ENCODE results near the gene KCNC1. TPM values are rescaled to one million over a fixed set of nuclear protein-coding genes. Genes with fewer than 3 reads are reported as not detected.

KCNC1 gene
- total RNA-seq, 2 experiments from 2014 or later: not detected

DNA sequence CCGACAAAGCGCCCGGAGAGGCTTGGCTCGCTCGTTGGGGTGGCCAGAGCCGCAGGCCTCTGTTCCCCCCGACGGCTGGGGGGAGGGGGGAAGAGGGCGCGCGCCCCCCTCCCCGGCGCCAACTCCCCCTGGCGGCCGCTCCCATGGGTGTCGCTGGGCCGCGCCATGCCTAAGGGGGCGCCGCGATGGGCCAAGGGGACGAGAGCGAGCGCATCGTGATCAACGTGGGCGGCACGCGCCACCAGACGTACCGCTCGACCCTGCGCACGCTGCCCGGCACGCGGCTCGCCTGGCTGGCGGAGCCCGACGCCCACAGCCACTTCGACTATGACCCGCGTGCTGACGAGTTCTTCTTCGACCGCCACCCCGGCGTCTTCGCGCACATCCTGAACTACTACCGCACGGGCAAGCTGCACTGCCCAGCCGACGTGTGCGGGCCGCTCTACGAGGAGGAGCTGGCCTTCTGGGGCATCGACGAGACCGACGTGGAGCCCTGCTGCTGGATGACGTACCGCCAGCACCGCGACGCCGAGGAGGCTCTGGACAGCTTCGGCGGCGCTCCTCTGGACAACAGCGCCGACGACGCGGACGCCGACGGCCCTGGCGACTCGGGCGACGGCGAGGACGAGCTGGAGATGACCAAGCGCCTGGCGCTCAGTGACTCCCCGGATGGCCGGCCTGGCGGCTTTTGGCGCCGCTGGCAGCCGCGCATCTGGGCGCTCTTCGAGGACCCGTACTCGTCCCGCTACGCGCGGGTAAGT lies 1.4 kb downstream of the KCNC1 start:
- POLR2A ChIA-PET: no interaction called here
- CTCF ChIA-PET: interaction anchor here (1.1 kb wide), 1 partner anchor 15 kb away, joined by 3 read pairs; no protein-coding TSS in a partner anchor

DNA sequence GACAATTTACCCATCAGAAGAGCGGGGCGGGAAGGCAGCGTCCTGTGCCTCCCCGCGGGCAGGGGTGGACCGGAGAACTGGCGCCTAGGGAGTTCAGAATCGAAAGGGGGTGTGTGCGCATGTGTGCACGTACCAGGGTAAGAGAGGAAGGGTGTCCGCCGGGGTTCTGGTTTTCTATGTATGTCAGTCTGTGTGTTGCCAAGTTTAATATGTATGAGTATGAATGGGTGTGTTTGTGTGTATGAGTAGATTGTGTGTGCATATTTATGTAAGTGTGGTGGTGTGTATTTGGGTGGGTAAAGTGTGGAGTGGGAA lies 2.0 kb downstream of the KCNC1 start:
- POLR2A ChIA-PET: no interaction called here
- CTCF ChIA-PET: no interaction called here

DNA sequence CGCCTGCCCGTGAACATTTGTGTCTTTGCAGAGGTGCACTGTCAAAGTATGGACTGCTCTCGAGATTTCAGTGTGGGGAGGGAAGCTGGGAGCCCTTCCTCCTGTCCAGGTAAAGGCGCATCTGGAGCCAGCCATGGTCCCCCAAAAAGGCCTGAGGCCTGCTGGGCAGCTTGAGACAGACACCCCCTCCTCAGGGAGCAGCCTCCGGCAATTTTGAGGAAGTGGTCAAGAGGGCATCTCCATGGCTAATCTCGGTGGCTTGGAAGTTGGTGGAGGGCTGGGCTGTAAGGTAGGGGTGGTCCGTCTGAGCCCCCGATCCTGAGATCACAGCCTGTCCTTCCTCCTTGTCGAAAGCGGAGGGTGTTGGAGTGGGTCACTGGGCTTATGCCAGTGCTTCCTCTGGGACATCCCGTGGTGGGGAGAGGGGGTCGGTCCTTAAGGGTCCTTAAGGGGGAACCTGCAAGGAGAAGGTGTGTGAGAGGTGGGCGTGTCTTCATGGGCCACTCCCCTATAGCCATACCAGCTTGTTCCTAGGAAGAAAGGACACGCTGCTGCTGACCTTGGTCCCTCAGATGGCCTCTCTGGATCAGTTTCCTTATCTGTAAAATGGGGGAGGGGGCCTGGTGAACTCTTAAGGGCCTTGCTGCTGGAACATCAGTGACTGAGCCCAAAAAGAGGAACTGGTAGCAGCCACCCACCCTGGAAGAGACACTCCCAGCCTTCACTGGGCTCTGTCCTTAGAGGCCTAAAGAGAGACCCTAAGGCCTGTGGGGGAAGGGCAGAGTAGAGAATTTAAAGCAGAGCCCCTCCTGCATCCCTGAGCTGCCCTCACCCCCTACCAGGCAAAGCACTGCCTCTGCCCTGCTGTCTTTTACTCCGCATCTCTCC lies 2.6 kb downstream of the KCNC1 start:
- POLR2A ChIA-PET: no interaction called here
- CTCF ChIA-PET: interaction anchor here (0.6 kb wide), 1 partner anchor 80 kb away, joined by 3 read pairs; no protein-coding TSS in a partner anchor

- ChIA-PET CTCF (no interaction called here), POLR2A (no interaction called here)
Measured at GRCh38 chr11:17738151-17738973, 3.8 kb downstream of the KCNC1 start.

GRCh38 chr11:17739945-17740338 lies 5.4 kb downstream of the KCNC1 start:
- ChIA-PET CTCF (no interaction called here), POLR2A (no interaction called here)

- CTCF ChIA-PET: interaction anchor here (1.3 kb wide), 1 partner anchor 10 kb away, joined by 7 read pairs; no protein-coding TSS in a partner anchor
Measured at GRCh38 chr11:17740649-17741235, 6.2 kb downstream of the KCNC1 start.

DNA sequence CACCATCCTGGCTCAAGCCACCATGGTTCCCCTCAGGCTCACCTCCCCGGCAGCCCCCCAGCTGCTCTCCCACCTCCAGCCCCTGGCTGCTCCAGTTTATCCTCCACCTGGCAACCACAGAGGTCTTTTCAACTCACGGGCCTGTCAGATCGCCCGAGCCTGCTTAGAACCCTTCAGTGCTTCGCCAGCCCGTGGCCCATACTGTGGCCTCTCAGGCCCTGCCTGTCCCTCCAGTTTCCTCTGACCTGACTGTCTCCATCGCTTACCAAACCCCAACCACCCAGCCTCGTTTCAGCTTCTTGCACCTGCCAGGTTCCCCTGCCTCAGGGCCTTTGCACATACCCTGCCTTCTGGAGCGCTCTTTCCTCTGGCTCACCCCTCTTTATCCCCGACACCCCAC lies 6.9 kb downstream of the KCNC1 start:
- CTCF ChIA-PET: interaction anchor here (1.3 kb wide), 1 partner anchor 11 kb away, joined by 7 read pairs; no protein-coding TSS in a partner anchor
- POLR2A ChIA-PET: no interaction called here

More at GRCh38 chr11:17740649-17741235, 6.2 kb downstream of the KCNC1 start:
- POLR2A ChIA-PET: no interaction called here

DNA sequence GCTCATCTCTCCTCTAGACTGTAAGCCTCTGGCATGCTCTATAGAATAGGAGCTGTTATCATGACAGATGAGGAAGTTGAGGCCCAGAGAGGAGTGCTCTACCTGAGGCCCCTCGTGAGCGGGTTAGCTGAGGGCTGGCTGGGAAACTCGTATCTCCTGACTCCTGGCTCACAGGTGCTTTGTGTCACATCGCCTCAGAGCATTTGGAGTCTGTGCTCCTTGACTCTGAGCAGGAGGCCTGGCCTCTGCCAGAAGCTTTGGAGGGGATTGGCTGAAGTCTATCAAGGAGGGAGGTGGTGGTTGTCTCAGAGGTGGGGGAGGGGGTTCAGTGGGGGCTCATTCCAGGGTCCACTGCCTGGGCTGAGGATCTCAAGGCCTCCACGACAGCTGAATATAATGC lies 7.4 kb downstream of the KCNC1 start:
- POLR2A ChIA-PET: no interaction called here
- CTCF ChIA-PET: interaction anchor here (1.3 kb wide), 1 partner anchor 12 kb away, joined by 7 read pairs; no protein-coding TSS in a partner anchor

DNA sequence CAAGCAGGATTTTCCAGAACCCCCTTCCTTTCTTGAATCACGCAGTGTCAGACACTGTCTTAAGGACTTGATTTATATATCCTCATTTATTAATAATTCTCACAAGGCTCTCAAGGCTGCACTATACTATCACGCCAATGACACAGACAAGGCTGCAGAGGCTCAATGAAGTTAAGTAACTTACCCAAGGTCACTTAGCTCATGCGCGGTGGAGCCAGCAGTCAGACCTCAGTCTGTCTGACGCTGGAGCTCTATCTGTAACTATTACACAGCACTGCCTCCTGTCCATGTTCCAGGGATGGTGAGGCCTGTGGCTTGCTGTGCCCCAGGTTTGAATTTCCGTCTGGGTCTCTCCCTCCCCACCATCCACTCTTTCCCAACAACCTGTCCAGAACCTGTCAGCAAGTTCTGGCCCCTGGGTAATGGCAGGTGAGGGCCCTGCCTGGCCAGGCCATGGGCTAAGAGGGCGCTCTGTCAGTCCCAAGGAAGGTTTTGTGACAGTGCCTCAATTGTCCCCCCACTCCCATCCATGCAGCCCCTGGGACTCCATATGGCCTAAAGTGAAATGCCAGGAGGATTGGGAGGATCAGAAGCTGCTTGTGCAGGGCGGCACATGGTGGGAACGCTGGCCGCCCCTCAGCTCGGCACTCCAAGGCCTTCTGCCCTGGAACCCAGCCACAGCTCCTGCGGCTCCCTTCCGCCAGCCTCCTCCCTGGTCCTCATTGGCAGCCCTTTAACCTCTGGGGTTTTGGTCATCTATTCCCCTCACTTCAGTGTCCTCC lies 8.6 kb downstream of the KCNC1 start:
- CTCF ChIA-PET: interaction anchor here (1.2 kb wide), 1 partner anchor 12 kb away, joined by 3 read pairs; no protein-coding TSS in a partner anchor
- POLR2A ChIA-PET: no interaction called here

DNA sequence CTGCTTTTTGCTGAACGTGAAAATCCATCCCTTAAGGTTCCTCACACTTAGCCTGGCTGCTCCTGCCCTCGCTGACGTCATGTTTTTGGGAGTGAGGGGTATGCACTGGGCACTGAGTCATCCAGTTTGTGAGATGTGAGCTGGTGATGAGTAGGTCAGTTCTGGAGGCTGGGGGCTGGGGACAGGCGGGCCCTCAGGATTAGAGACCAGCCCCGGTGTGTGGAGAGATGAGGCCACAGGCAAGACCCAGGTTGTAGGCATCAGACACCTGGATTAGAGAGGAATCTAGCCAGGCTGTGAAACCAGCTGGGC lies 9.2 kb downstream of the KCNC1 start:
- POLR2A ChIA-PET: no interaction called here
- CTCF ChIA-PET: no interaction called here

DNA sequence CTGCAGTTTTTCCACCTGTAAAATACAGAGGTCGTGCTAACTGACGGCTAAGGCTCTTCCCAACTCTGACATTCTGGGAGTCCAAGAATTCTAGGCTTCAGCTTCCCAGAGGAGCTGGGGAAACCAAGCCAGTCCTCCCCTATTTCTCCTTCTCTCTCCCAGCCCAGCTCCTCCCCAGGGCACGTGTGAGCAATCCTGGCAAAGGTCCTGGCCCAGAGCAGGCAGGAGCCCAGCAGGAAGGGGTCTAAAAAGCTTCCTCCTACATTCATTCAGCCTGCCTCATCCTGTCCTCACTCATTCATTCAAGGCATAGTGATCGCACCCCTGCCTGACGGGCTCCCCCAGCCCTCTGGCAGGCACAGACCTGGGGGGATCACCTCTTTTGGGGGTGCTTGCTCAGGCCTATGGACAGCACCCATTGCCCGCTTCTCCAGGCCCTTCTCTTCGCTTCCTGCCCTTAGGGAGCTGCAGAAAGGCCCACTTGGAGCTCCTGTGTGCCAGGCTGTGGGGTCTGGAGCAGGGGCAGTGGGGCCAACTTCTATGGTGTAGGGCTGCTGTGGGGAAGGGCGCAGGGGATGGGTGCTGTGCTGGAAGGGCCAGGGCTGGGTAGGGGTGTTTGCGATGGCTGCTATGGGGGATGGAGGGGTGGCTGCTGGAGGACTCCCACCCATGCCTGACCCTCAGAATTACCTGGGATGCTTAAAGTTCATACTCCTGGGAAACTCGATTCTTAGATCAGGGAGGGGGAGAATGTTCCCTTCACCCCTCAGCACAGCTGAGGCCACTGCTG lies 9.8 kb downstream of the KCNC1 start:
- ChIA-PET POLR2A (no interaction called here), CTCF (no interaction called here)

- ChIA-PET POLR2A (no interaction called here), CTCF (interaction anchor here (0.6 kb wide), 1 partner anchor 610 kb away, joined by 3 read pairs; no protein-coding TSS in a partner anchor)
Measured at GRCh38 chr11:17745023-17745772, 10.6 kb downstream of the KCNC1 start.

- ChIA-PET CTCF (interaction anchor here (1.2 to 1.6 kb wide), 2 partner anchors 14 to 15 kb away, joined by 4 read pairs; no protein-coding TSS in a partner anchor), POLR2A (no interaction called here)
Measured at GRCh38 chr11:17746096-17746495, 11.5 kb downstream of the KCNC1 start.

- CTCF ChIA-PET: interaction anchor here (1.6 kb wide), 1 partner anchor 13 kb away, joined by 4 read pairs; no protein-coding TSS in a partner anchor
- POLR2A ChIA-PET: no interaction called here
Measured at GRCh38 chr11:17747131-17747955, 12.8 kb downstream of the KCNC1 start.

GRCh38 chr11:17748044-17748443 lies 13.5 kb downstream of the KCNC1 start:
- ChIA-PET CTCF (no interaction called here), POLR2A (no interaction called here)
